ENCODE measurements around the gene CDKAL1.

DNA sequence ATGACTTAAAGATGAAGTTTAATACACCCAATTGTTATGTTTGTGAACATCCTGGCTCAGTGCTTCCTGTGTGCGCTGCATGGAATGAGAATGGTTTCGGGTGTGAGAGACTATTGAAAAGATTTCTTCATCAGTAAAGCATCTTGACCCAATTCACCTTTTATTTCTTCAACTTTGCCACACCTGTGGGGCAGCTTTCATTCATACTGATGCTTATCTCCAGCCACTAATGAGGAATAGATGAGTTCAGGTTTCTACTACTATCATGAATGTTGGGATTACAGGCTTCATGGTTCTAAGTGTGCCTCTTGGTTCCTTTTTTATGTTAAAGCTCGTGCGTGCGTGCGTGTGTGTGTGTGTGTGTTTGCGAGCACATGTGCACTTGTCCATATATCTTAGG, 685.6 kb downstream of the CDKAL1 start:
- TF ChIP-seq GATA2 (IDR thresholded peaks at IDR 0.05; ENCODE audit: low read depth, low read length): no peak
- no peak for TF ChIP-seq GATA3 (IDR thresholded peaks at IDR 0.05; ENCODE audit: low read depth, low read length)

All from SH-SY5Y (cell line).